AG09309 (cell line): ENCODE measurements around the gene ARID5B.

ENCODE experiments used
- DNase-seq: peaks from one replicate; pipeline ENCODE4 v3.0.0-alpha.2; 2010; ENCODE audit warnings: low read depth
- H3K4me3 ChIP-seq: 2 replicates; pipeline ENCODE4 v1.5.1; 2011; ENCODE audit warnings: mild to moderate bottlenecking, low read depth, low read length, moderate library complexity; ENCODE audit not compliant: control insufficient read depth
- CTCF ChIP-seq: IDR thresholded peaks from 2 replicates; pipeline ENCODE4 v1.5.1; 2011; ENCODE audit warnings: mild to moderate bottlenecking, low read depth, low read length, inconsistent platforms; ENCODE audit not compliant: insufficient read depth, control insufficient read depth; ENCODE audit errors: missing control alignments

The ARID5B gene

GRCh38 chr10:62048470-62048869 is 147.0 kb downstream of the ARID5B start:
- no peak for TF ChIP-seq CTCF
- H3K4me3 ChIP-seq, result no peak overlapping the region
- DNase-seq, result no peak

GRCh38 chr10:62048919-62049623 is 147.6 kb downstream of the ARID5B start:
- peak; percentile 93 for DNase-seq
- H3K4me3 ChIP-seq, result peak overlapping the region; percentile 56
- no peak for TF ChIP-seq CTCF

GRCh38 chr10:62049624-62050345 is 148.3 kb downstream of the ARID5B start:
- peak overlapping the region; percentile 56 for H3K4me3 ChIP-seq
- TF ChIP-seq CTCF, result no peak
- no peak for DNase-seq

GRCh38 chr10:62050346-62050892 is 148.9 kb downstream of the ARID5B start:
- TF ChIP-seq CTCF, result no peak
- peak overlapping the region; percentile 56 for H3K4me3 ChIP-seq
- no peak for DNase-seq

- no peak for DNase-seq
- TF ChIP-seq CTCF, result no peak
- H3K4me3 ChIP-seq, result peak overlapping the region; percentile 56
These were observed 149.5 kb downstream of the ARID5B start for GRCh38 chr10:62050893-62051433.

GRCh38 chr10:62052276-62052675 is 150.8 kb downstream of the ARID5B start:
- H3K4me3 ChIP-seq, result no peak overlapping the region
- TF ChIP-seq CTCF, result no peak
- DNase-seq, result no peak
